Body of pancreas (tissue), 4 donors: Measurements from ENCODE around the gene ITGA8. TPM values are rescaled to one million over a fixed set of nuclear protein-coding genes. Genes with fewer than 3 reads are reported as not detected.

ENCODE experiments used
- ATAC-seq: fragments of 150-250 bp; one replicate; pipeline ENCODE4 v1.9.1; 2016
- DNase-seq, 4 donors: peaks; one replicate each; pipeline ENCODE4 v3.0.0-alpha.2; 2019
- H3K27ac ChIP-seq, 4 donors: fragments of 200-600 bp; sonication (generic); 1 replicate in 3 of 4; 2 replicates in 1 of 4; pipeline versions ENCODE4 v1.5.1 to v1.6.1; 2016 to 2019; ENCODE audit warnings: mild to moderate bottlenecking in 1 of 4, mixed read lengths in 1 of 4, moderate library complexity in 1 of 4
- H3K27me3 ChIP-seq, 2 donors: fragments of 200-600 bp; sonication (generic); one replicate each; pipeline ENCODE4 v1.6.0; 2016; ENCODE audit warnings: mild to moderate bottlenecking in 1 of 2
- H3K36me3 ChIP-seq, 2 donors: fragments of 200-600 bp; sonication (generic); replicated peaks in 1 of 2; 2 replicates each; pipeline ENCODE4 v1.5.1; 2016; ENCODE audit warnings: low read depth in 2 of 2; ENCODE audit not compliant: insufficient read depth in 1 of 2
- H3K4me1 ChIP-seq: fragments of 200-600 bp; sonication (generic); one replicate; pipeline ENCODE4 v1.6.0; 2016
- H3K4me3 ChIP-seq, 2 donors: fragments of 200-600 bp; sonication (generic); 1 replicate in 1 of 2; 2 replicates in 1 of 2; pipeline ENCODE4 v1.5.1; 2016 to 2019
- H3K9me3 ChIP-seq, 3 donors: fragments of 200-600 bp; sonication (generic); 1 replicate in 2 of 3; 2 replicates in 1 of 3; pipeline ENCODE4 v1.5.1; 2016
- CTCF ChIP-seq, 7 experiments: fragments of 450-650 bp in 4 of 7; fragments of 200-600 bp in 3 of 7; sonication (generic) in 3 of 7; IDR thresholded peaks; one replicate each; pipeline ENCODE4 v1.5.1; 2016 to 2019; ENCODE audit warnings: antibody characterized with exemption in 7 of 7
- POLR2A ChIP-seq, 3 donors: fragments of 450-650 bp; IDR thresholded peaks; one replicate each; pipeline ENCODE4 v1.6.1; 2016; ENCODE audit warnings: antibody characterized with exemption in 3 of 3, mild to moderate bottlenecking in 2 of 3
- WGBS, 2 donors: methylation state at CpG; one replicate each; pipeline ENCODE4 v1.1.5; 2017; 5-methylcytosine and 5-hydroxymethylcytosine counted together
- intact Hi-C: fragments of 100-400 bp; cut with DNase I; formaldehyde crosslinking; loops from one replicate; pipeline ENCODE4 v1.15.1; 2023
- total RNA-seq, 2 donors: library from RNA; depleted of rRNA; stranded (reverse); fragments of >200 nt; gene quantifications; one replicate each; pipeline ENCODE4 v1.1.0, GENCODE V29; 2016

ITGA8 gene
- total RNA-seq, 2 donors from 2014 or later: 0.66 to 0.78 TPM

- no peaks in the 10 kb centered on the region for H3K27me3 ChIP-seq
- no peak overlapping the region for H3K4me3 ChIP-seq
- no peaks in the 10 kb centered on the region for H3K4me1 ChIP-seq
- no peaks in the 10 kb centered on the region for H3K36me3 ChIP-seq
- DNase-seq (no peak), ATAC-seq (no peak)
- no peak overlapping the region for H3K27ac ChIP-seq
- H3K9me3 ChIP-seq: no peaks in the 10 kb centered on the region
- WGBS, 2 donors: 96 to 97% methylated on average over 2 of the region's 2 CpGs
- intact Hi-C loops: no loop called here
- TF ChIP-seq POLR2A (IDR thresholded peaks at IDR 0.05): no peak
- TF ChIP-seq CTCF (IDR thresholded peaks at IDR 0.05): no peak
These were observed 10.6 kb upstream of the ITGA8 start for GRCh38 chr10:15730341-15730740.

DNA sequence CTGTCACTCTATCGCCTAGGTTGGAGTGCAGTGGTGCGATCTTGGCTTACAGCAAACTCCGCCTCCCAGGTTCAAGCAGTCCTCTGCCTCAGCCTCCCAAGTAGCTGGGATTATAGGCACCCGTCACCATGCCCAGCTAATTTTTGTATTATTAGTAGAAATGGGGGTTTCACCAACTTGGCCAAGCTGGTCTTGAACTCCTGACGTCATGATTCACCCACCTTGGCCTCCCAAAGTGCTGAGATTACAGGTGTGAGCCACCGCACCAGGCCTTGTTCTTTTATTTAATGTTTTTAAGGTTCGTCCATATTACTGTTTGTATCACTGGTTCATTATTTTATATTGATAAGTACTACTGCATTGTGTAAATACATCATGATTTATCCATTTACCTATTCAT, 10.2 kb upstream of the ITGA8 start:
- intact Hi-C loops: loop anchor here (10.0 kb wide), 1 partner anchor 295 kb away; no protein-coding TSS in a partner anchor
- ATAC-seq: no peak
- DNase-seq: no peak
- Histone ChIP-seq H3K27me3 (no peaks in the 10 kb centered on the region), H3K9me3 (no peaks in the 10 kb centered on the region), H3K4me3 (no peak overlapping the region), H3K36me3 (no peaks in the 10 kb centered on the region), H3K4me1 (no peaks in the 10 kb centered on the region), H3K27ac (no peak overlapping the region)
- 74 to 82% methylated on average over 6 to 7 of the region's 7 CpGs for WGBS, 2 donors
- no peak for TF ChIP-seq CTCF (IDR thresholded peaks at IDR 0.05)
- TF ChIP-seq POLR2A (IDR thresholded peaks at IDR 0.05): no peak

DNA sequence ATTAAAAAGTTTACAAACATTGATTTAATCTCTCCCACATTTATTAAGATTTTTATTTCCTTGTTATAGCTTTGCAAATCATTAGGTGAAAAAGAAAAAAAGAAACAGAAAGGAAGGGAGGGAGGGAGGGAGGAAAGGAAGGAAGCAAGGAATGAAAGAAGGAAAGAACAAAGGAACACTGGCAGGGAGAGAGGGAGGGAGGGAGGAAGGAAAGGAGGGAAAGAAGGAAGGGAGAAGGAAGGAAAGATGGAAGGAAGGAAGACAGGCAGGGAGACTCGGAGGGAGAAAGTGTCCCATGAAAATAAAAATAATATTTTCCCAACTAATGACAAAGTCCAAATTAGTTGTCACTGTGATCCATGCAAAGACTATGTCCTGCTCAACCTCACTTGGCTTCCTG, 6.3 kb upstream of the ITGA8 start:
- no peak for ATAC-seq
- Histone ChIP-seq H3K4me1 (no peaks in the 10 kb centered on the region), H3K27me3 (no peaks in the 10 kb centered on the region), H3K36me3 (no peaks in the 10 kb centered on the region), H3K27ac (no peak overlapping the region), H3K4me3 (no peak overlapping the region), H3K9me3 (no peaks in the 10 kb centered on the region)
- no peak for TF ChIP-seq CTCF (IDR thresholded peaks at IDR 0.05)
- no peak for TF ChIP-seq POLR2A (IDR thresholded peaks at IDR 0.05)
- DNase-seq: no peak
- intact Hi-C loops: loop anchor here (10.0 kb wide), 1 partner anchor 291 kb away; no protein-coding TSS in a partner anchor
- WGBS, 2 donors: 56 to 79% methylated on average over 1 of the region's 1 CpG

GRCh38 chr10:15725603-15726002, 5.9 kb upstream of the ITGA8 start:
- DNase-seq (peak in 1 of 4 donors; percentile 18), ATAC-seq (no peak)
- intact Hi-C loops: loop anchor here (10.0 kb wide), 1 partner anchor 291 kb away; no protein-coding TSS in a partner anchor
- Histone ChIP-seq H3K9me3 (no peaks in the 10 kb centered on the region), H3K4me3 (no peak overlapping the region), H3K4me1 (no peaks in the 10 kb centered on the region), H3K27me3 (no peaks in the 10 kb centered on the region), H3K36me3 (no peaks in the 10 kb centered on the region), H3K27ac (no peak overlapping the region)
- 5 to 13% methylated on average over 2 of the region's 2 CpGs for WGBS, 2 donors
- no peak for TF ChIP-seq POLR2A (IDR thresholded peaks at IDR 0.05)
- peak in 6 of 7 experiments; percentile 22 to 54 (median 38) for TF ChIP-seq CTCF (IDR thresholded peaks at IDR 0.05)

DNA sequence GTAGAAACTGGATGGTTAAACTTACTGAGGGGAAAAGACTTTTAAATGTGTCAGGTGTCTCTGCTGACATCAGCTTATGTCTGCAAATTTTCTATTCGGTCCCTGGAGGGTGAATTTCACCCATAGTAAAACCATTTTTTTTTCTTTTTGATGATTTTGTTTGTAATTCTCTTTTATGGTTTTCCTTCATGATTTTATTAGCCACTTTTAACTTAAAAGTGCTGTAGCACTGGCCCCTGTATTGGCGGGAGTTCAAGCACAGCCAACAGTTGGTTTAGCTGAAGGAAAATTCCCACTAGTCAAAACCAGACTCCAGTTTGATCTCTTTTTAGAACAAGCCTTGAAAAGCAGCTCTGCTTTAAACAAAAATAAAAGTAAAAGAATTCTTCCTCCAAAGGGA, 5.0 kb upstream of the ITGA8 start:
- Histone ChIP-seq H3K27me3 (no peaks in the 10 kb centered on the region), H3K27ac (no peak overlapping the region), H3K36me3 (no peaks in the 10 kb centered on the region), H3K4me3 (no peak overlapping the region), H3K4me1 (no peaks in the 10 kb centered on the region), H3K9me3 (no peaks in the 10 kb centered on the region)
- TF ChIP-seq CTCF (IDR thresholded peaks at IDR 0.05): no peak
- TF ChIP-seq POLR2A (IDR thresholded peaks at IDR 0.05): no peak
- 60 to 61% methylated on average over 2 of the region's 2 CpGs for WGBS, 2 donors
- intact Hi-C loops: loop anchor here (10.0 kb wide), 1 partner anchor 290 kb away; no protein-coding TSS in a partner anchor
- DNase-seq (no peak), ATAC-seq (no peak)
